Activated CD4-positive, alpha-beta T cell treated with anti-CD3 and anti-CD28 coated beads, Interleukin-2, amount 10 ng/mL, durations not matched to agents 7 days and 5 days (primary cell): ENCODE data around the gene BRPF3. TPM values are rescaled to one million over a fixed set of nuclear protein-coding genes. Genes with fewer than 3 reads are reported as not detected.

Source experiments
- CTCF ChIA-PET: fragments of 350-600 bp; sonication (Branson Sonifier 250); formaldehyde crosslinking; loops from one replicate; lab custom pipeline; 2021; ENCODE audit warnings: antibody characterized with exemption; lab: Charles Lee
- POLR2A ChIA-PET: fragments of 350-600 bp; sonication (Branson Sonifier 250); formaldehyde crosslinking; loops from one replicate; lab custom pipeline; 2021; ENCODE audit warnings: antibody characterized with exemption; lab: Charles Lee
- DNase-seq: peaks from one replicate; pipeline ENCODE4 v3.0.0-alpha.2; 2020
- H3K27ac Mint-ChIP-seq: one replicate; pipeline ENCODE4 v1.8.0; 2021; ENCODE audit warnings: mild to moderate bottlenecking, moderate library complexity, mixed read lengths
- H3K27me3 Mint-ChIP-seq: one replicate; pipeline ENCODE4 v1.8.0; 2021; ENCODE audit warnings: mixed read lengths
- H3K36me3 Mint-ChIP-seq: one replicate; pipeline ENCODE4 v1.8.0; 2021; ENCODE audit warnings: low read depth, mixed read lengths
- H3K4me1 Mint-ChIP-seq: one replicate; pipeline ENCODE4 v1.8.0; 2021; ENCODE audit warnings: mixed read lengths
- H3K4me3 Mint-ChIP-seq: one replicate; pipeline ENCODE4 v1.8.0; 2021; ENCODE audit warnings: mild to moderate bottlenecking, moderate library complexity, mixed read lengths
- H3K9me3 Mint-ChIP-seq: one replicate; pipeline ENCODE4 v1.8.0; 2021; ENCODE audit warnings: mixed read lengths
- total RNA-seq, 2 experiments: library from RNA; stranded (reverse); gene quantifications; one replicate each; pipeline ENCODE4 v1.2.3, GENCODE V29; 2021

Gene BRPF3
- total RNA-seq, 2 experiments from 2014 or later, result 18.5 to 24.1 TPM

GRCh38 chr6:36280983-36281382 is 84.4 kb downstream of the BRPF3 start:
- no peak for DNase-seq
- H3K36me3 Mint-ChIP-seq, result no peaks in the 10 kb centered on the region
- ChIA-PET POLR2A (no interaction called here), CTCF (interaction anchor here (0.6 to 2.0 kb wide), 3 partner anchors 21 to 147 kb away, joined by 3 to 6 read pairs (median 4); no protein-coding TSS in a partner anchor)
- H3K9me3 Mint-ChIP-seq, result no peaks in the 10 kb centered on the region
- no peak overlapping the region for H3K27ac Mint-ChIP-seq
- H3K4me3 Mint-ChIP-seq, result no peak overlapping the region
- H3K27me3 Mint-ChIP-seq, result peaks cover 43% of the 10 kb centered on the region
- peaks cover 2% of the 10 kb centered on the region for H3K4me1 Mint-ChIP-seq

Other genes with a start within 250 kb of the BRPF3 start
- gene SLC26A8, start 172.1 kb upstream of the BRPF3 start, total RNA-seq, result not detected
- 10 to 100 TPM; 66.7 to 68.6 TPM for gene MAPK14, start 168.9 kb upstream of the BRPF3 start, total RNA-seq
- gene MAPK13, start 66.2 kb upstream of the BRPF3 start, total RNA-seq, result 10 to 100 TPM; 29.3 to 29.9 TPM
- gene PNPLA1, start 73.3 kb downstream of the BRPF3 start, total RNA-seq, result not detected
- gene BNIP5, start 140.1 kb downstream of the BRPF3 start, total RNA-seq, result not detected
- gene ETV7, start 190.9 kb downstream of the BRPF3 start, total RNA-seq, result 10 to 100 TPM; 13.4 to 15.3 TPM
- gene PXT1, start 246.1 kb downstream of the BRPF3 start, total RNA-seq, result under 1 TPM; 0.17 to 0.40 TPM
- gene KCTD20, start 246.3 kb downstream of the BRPF3 start, total RNA-seq, result 10 to 100 TPM; 49.7 to 49.8 TPM